Right lobe of liver (tissue), 6 donors: Measurements from ENCODE around the gene CCR5. TPM values are rescaled to one million over a fixed set of nuclear protein-coding genes. Genes with fewer than 3 reads are reported as not detected.

Source experiments
- ATAC-seq, 4 donors: fragments of 200-7000 bp; cut with Tn5 transposase; one replicate each; pipeline ENCODE4 v1.9.1; 2020; ENCODE audit warnings: mild to moderate bottlenecking in 4 of 4, moderate library complexity in 4 of 4
- DNase-seq, 3 donors: peaks; one replicate each; pipeline ENCODE4 v3.0.0-alpha.2; 2020
- H3K27ac ChIP-seq, 3 donors: fragments of 200-600 bp; one replicate each; pipeline ENCODE4 v1.8.0; 2022
- H3K27me3 ChIP-seq, 2 donors: fragments of 200-600 bp; one replicate each; pipeline ENCODE4 v1.8.0; 2022
- H3K36me3 ChIP-seq, 4 donors: fragments of 200-600 bp; sonication (generic) in 1 of 4; one replicate each; pipeline versions ENCODE4 v1.5.1 to v1.8.0; 2017 to 2022; ENCODE audit warnings: control low read depth in 1 of 4
- H3K4me1 ChIP-seq, 4 donors: fragments of 200-600 bp; sonication (generic) in 1 of 4; one replicate each; pipeline versions ENCODE4 v1.5.1 to v1.8.0; 2017 to 2022; ENCODE audit warnings: control low read depth in 1 of 4
- H3K4me3 ChIP-seq, 3 donors: fragments of 200-600 bp; one replicate each; pipeline ENCODE4 v1.8.0; 2022
- H3K9me3 ChIP-seq, 4 donors: fragments of 200-600 bp; sonication (generic) in 1 of 4; one replicate each; pipeline versions ENCODE4 v1.5.1 to v1.8.0; 2017 to 2022; ENCODE audit warnings: control low read depth in 1 of 4
- CTCF ChIP-seq, 4 donors: fragments of 200-600 bp in 3 of 4; fragments of 450-650 bp in 1 of 4; IDR thresholded peaks; one replicate each; pipeline versions ENCODE4 v1.5.1 to v1.8.0; 2016 to 2022; ENCODE audit warnings: antibody characterized with exemption in 4 of 4, mild to moderate bottlenecking in 2 of 4
- POLR2A ChIP-seq: fragments of 450-650 bp; IDR thresholded peaks from one replicate; pipeline ENCODE4 v1.6.1; 2017; ENCODE audit warnings: antibody characterized with exemption, mild to moderate bottlenecking
- WGBS: methylation state at CpG from one replicate; pipeline ENCODE4 v1.1.6; 2018; ENCODE audit warnings: low coverage, low lambda C conversion rate; ENCODE audit not compliant: insufficient coverage; ENCODE audit errors: missing lambda C conversion rate; 5-methylcytosine and 5-hydroxymethylcytosine counted together
- intact Hi-C, 2 donors: fragments of 100-400 bp; cut with DNase I; formaldehyde crosslinking; loops; one replicate each; pipeline versions ENCODE4 v1.11.2 to v1.14.1; 2022
- total RNA-seq, 6 experiments: library from RNA; depleted of rRNA in 2 of 6; stranded (reverse); fragments of >200 nt in 2 of 6; fragmentation: NEBNext Ultra II Directional in 3 of 6; extraction: Animal tissue kit (Norgen Biotek cat#: 25700) in 3 of 6; gene quantifications; one replicate each; pipeline versions ENCODE4 v1.1.0 to v1.2.4, GENCODE V29; 2016 to 2023
- donor health status: DM: no; HTN: yes; CAD: no.
- donor health status: DM: no; HTN: no; CAD: no.
- donor health status: DM: no; HTN: no; CAD: no.
- donor health status: DM: no; HTN: yes; CAD: no.
- donor health status: DM: no; HTN: yes; CAD: no.

Gene CCR5
- total RNA-seq, 6 experiments from 2014 or later: 0.22 to 2.0 (median 0.43) TPM

- Histone ChIP-seq H3K27me3 (no peaks in the 10 kb centered on the region), H3K27ac (no peak overlapping the region), H3K36me3 (no peaks in the 10 kb centered on the region), H3K9me3 (no peaks in the 10 kb centered on the region), H3K4me3 (no peak overlapping the region), H3K4me1 (no peaks in the 10 kb centered on the region)
- TF ChIP-seq POLR2A (no peak), CTCF (IDR thresholded peaks at IDR 0.05) (no peak)
- 71% methylated on average over 3 of the region's 3 CpGs for WGBS
- ATAC-seq (no peak), DNase-seq (no peak)
- intact Hi-C loops: no loop called here
Observed at GRCh38 chr3:46348823-46349482, 21.8 kb upstream of the CCR5 start.

GRCh38 chr3:46349484-46350261, 21.1 kb upstream of the CCR5 start:
- Histone ChIP-seq H3K4me3 (no peak overlapping the region), H3K36me3 (no peaks in the 10 kb centered on the region), H3K27ac (no peak overlapping the region), H3K4me1 (no peaks in the 10 kb centered on the region), H3K9me3 (no peaks in the 10 kb centered on the region), H3K27me3 (no peaks in the 10 kb centered on the region)
- DNase-seq (no peak), ATAC-seq (no peak)
- intact Hi-C loops: no loop called here
- 22% methylated on average over 2 of the region's 2 CpGs for WGBS
- TF ChIP-seq CTCF (IDR thresholded peaks at IDR 0.05): no peak
- TF ChIP-seq POLR2A: no peak

GRCh38 chr3:46350262-46350565, 20.5 kb upstream of the CCR5 start:
- Histone ChIP-seq H3K36me3 (no peaks in the 10 kb centered on the region), H3K9me3 (no peaks in the 10 kb centered on the region), H3K27ac (no peak overlapping the region), H3K4me1 (no peaks in the 10 kb centered on the region), H3K4me3 (no peak overlapping the region), H3K27me3 (no peaks in the 10 kb centered on the region)
- no peak for TF ChIP-seq CTCF (IDR thresholded peaks at IDR 0.05)
- TF ChIP-seq POLR2A: no peak
- 17% methylated on average over 1 of the region's 1 CpG for WGBS
- intact Hi-C loops: no loop called here
- ATAC-seq (no peak), DNase-seq (no peak)

GRCh38 chr3:46351646-46352045, 19.1 kb upstream of the CCR5 start:
- H3K27ac ChIP-seq: no peak overlapping the region
- intact Hi-C loops: no loop called here
- WGBS: 70% methylated on average over 2 of the region's 3 CpGs
- TF ChIP-seq POLR2A: no peak
- no peak for TF ChIP-seq CTCF (IDR thresholded peaks at IDR 0.05)
- ATAC-seq (no peak), DNase-seq (no peak)
- H3K4me3 ChIP-seq: no peak overlapping the region
- no peaks in the 10 kb centered on the region for H3K27me3 ChIP-seq
- no peaks in the 10 kb centered on the region for H3K36me3 ChIP-seq
- H3K4me1 ChIP-seq: no peaks in the 10 kb centered on the region
- no peaks in the 10 kb centered on the region for H3K9me3 ChIP-seq
